Right renal pelvis (tissue), 4 donors: ENCODE measurements around the gene DBNDD2. TPM values are rescaled to one million over a fixed set of nuclear protein-coding genes. Genes with fewer than 3 reads are reported as not detected.
A peak's percentile ranks its signal among the peaks of the same experiment; 100 is the strongest.

Source experiments
- DNase-seq, 4 donors: peaks; one replicate each; pipeline ENCODE4 v3.0.0-alpha.2; 2013; ENCODE audit warnings: low read depth in 4 of 4, low spot score in 3 of 4, missing footprints in 1 of 4
- polyA plus RNA-seq, 4 donors: library from polyadenylated mRNA; unstranded; fragments of 120-200 nt; gene quantifications; one replicate each; pipeline ENCODE4 v1.2.1, GENCODE V29; 2013; ENCODE audit not compliant: insufficient read length in 4 of 4

DBNDD2 gene
- polyA plus RNA-seq, 4 donors: 24.7 to 29.7 (median 26.3) TPM

DNA sequence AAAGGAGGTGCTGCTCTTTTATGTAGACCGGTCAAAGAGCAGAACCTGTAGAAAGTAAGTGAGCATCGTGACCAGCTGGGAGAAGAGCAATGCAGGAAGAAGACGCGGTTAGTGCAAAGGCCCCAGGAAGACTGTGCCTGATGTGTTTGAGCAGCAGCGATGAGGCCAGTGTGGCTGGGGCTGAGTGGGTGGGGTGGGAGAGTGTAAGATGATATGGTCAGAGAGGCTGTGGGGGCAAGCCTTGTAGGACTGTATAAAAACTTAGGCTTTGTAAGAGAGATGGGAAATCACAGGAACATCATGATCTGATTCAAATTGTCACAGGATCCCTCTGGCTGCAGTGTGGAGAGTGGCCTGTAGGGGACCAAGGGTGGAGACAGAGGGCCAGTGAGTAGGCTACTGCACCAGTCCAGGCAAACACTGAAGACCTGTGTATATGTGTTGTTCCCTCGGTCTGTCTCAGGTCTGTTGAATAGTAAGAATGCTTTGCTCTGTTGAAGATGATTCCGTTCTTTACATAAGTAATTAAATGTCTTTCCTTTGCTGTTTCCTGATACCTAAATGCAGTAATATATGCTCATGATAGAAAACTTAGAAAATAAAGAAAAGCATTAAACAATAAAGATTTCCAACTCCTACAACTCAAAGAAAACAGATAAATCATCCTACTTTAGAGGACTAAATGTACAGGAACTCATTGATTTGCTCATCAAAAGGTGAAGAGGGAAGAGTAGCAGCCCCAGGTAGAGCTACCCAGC lies 37.9 kb downstream of the DBNDD2 start:
- no peak for DNase-seq

DNA sequence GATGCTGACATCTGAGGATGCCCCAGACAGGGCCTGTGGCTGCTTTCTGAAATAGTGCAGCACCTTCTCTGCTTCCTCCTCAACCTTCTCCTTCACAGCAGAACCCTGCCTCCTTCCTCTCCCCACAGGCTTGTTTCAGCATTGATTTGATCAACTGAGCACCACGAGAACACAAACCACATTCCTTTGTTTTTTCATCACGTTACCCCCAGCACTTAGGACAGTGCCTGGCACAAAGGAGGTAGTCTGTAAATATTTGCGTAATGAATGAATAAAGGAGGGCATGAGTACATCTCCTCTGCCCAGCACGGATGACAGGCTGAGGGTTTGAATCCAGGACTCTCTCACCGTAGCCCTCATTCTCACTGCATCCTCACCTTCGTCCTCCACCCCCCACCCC lies 40.2 kb downstream of the DBNDD2 start:
- no peak for DNase-seq

DNA sequence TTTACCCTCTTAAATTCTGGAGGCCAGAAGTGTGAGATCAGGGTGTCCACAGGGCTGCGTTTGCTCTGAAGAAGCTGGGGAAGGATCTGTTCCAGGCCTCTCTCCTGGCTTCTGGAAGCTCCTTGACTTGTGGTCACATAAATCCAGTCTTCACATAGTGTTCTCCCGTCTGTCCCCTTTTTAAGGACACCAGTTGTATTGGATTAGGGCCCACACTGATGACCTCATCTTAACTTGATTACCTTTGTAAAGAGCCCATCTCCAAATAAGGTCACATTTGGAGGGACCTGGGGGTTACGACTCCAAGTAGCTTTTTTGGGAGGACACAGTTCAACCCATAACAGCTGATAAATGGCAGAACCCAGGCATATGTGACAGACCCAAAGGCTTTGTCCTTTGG lies 41.4 kb downstream of the DBNDD2 start:
- DNase-seq: no peak

- DNase-seq: peak in 1 of 4 donors; percentile 36
Measured at GRCh38 chr20:45450097-45450818, 42.2 kb downstream of the DBNDD2 start.

DNA sequence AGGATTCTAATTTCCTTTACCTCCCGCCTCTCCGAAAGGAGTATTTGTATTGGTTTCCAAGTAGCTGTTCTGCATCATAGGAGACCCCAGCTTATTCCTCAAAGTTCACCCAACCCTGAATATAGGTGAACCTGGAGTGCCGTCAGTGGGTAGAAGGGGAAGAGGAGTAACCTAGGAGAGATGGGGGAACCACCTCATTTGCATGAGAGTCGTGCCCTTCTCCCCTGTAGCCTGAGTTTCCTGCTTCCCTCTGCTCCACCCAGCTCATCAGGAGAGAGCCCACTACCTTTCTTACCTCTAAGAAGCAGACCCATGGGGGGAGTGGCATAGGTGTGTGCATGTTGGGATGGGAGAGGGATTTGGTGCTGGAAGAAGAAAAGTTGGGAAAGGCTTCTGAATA lies 44.1 kb downstream of the DBNDD2 start:
- no peak for DNase-seq

GRCh38 chr20:45452772-45453691 lies 44.9 kb downstream of the DBNDD2 start:
- DNase-seq: no peak

- peak in 1 of 4 donors; percentile 10 for DNase-seq
Measured at GRCh38 chr20:45456632-45457031, 48.5 kb downstream of the DBNDD2 start.

GRCh38 chr20:45459606-45460005 lies 51.5 kb downstream of the DBNDD2 start:
- DNase-seq: no peak

Other genes with a start within 250 kb of the DBNDD2 start
- not detected for gene PI3, start 233.4 kb upstream of the DBNDD2 start, polyA plus RNA-seq
- gene SEMG1, start 201.3 kb upstream of the DBNDD2 start, polyA plus RNA-seq: not detected
- under 1 TPM in 1 of 4 donors, not detected in 3; 0.08 TPM for gene SEMG2, start 186.9 kb upstream of the DBNDD2 start, polyA plus RNA-seq
- gene SLPI, start 153.7 kb upstream of the DBNDD2 start, polyA plus RNA-seq: under 1 TPM in 3 of 4 donors, not detected in 1; 0.26 to 0.34 (median 0.26) TPM
- under 1 TPM in 1 of 4 donors, not detected in 3; 0.06 TPM for gene RBPJL, start 101.4 kb upstream of the DBNDD2 start, polyA plus RNA-seq
- gene MATN4, start 100.0 kb upstream of the DBNDD2 start, polyA plus RNA-seq: under 1 TPM; 0.20 to 0.58 (median 0.40) TPM
- 100 to 1,000 TPM; 168 to 196 (median 184) TPM for gene SDC4, start 59.9 kb upstream of the DBNDD2 start, polyA plus RNA-seq
- 10 to 100 TPM; 35.4 to 38.0 (median 35.6) TPM for gene SYS1, start 45.1 kb upstream of the DBNDD2 start, polyA plus RNA-seq
- gene TP53TG5, start 30.0 kb upstream of the DBNDD2 start, polyA plus RNA-seq: 1 to 10 TPM in 2 of 4 donors, under 1 TPM in 2; 0.94 to 1.6 (median 1.2) TPM
- 100 to 1,000 TPM in 3 of 4 donors, 10 to 100 TPM in 1; 97.4 to 105 (median 103) TPM for gene PIGT, start 7.9 kb downstream of the DBNDD2 start, polyA plus RNA-seq
- 100 to 1,000 TPM; 171 to 224 (median 204) TPM for gene WFDC2, start 61.5 kb downstream of the DBNDD2 start, polyA plus RNA-seq
- not detected for gene SPINT3, start 107.3 kb downstream of the DBNDD2 start, polyA plus RNA-seq
- not detected for gene WFDC6, start 131.2 kb downstream of the DBNDD2 start, polyA plus RNA-seq
- gene EPPIN, start 139.1 kb downstream of the DBNDD2 start, polyA plus RNA-seq: under 1 TPM; 0.12 to 0.36 (median 0.16) TPM
- gene WFDC8, start 171.0 kb downstream of the DBNDD2 start, polyA plus RNA-seq: under 1 TPM in 2 of 4 donors, not detected in 2; 0.05 to 0.18 TPM
- gene WFDC10A, start 221.4 kb downstream of the DBNDD2 start, polyA plus RNA-seq: not detected
- gene WFDC9, start 223.0 kb downstream of the DBNDD2 start, polyA plus RNA-seq: not detected